PFSK-1 (cell line): ENCODE measurements around the gene TAGLN2.

ENCODE experiments used
- FOXP2 ChIP-seq: optimal IDR thresholded peaks from 2 replicates; pipeline ENCODE3; 2011; ENCODE audit warnings: borderline replicate concordance, control low read depth, inconsistent platforms; ENCODE audit not compliant: insufficient read depth; ENCODE audit errors: extremely low read length, extremely low read depth
- POLR2AphosphoS5 ChIP-seq: IDR thresholded peaks from 2 replicates; pipeline ENCODE4 v1.6.1; 2012; ENCODE audit warnings: low read depth, mild to moderate bottlenecking, control low read depth, low read length, moderate library complexity
- REST ChIP-seq, 2 experiments: IDR thresholded peaks; 2 replicates each; pipeline versions ENCODE4 v1.6.1 to v1.8.0; 2011 to 2012; ENCODE audit warnings: low read depth in 2 of 2, low read length in 2 of 2, control low read depth in 1 of 2, inconsistent platforms in 1 of 2, mild to moderate bottlenecking in 1 of 2, moderate library complexity in 1 of 2; ENCODE audit not compliant: insufficient read depth in 1 of 2
- SIN3A ChIP-seq: IDR thresholded peaks from 2 replicates; pipeline ENCODE4 v1.6.1; 2012; ENCODE audit warnings: mild to moderate bottlenecking, low read length, moderate library complexity, borderline replicate concordance; ENCODE audit not compliant: insufficient read depth
- TAF1 ChIP-seq: IDR thresholded peaks from 2 replicates; pipeline ENCODE4 v1.6.1; 2012; ENCODE audit warnings: low read length, control low read depth, borderline replicate concordance; ENCODE audit not compliant: insufficient read depth

Gene TAGLN2

GRCh38 chr1:159879136-159879535, 46.2 kb downstream of the TAGLN2 start:
- TF ChIP-seq REST (IDR thresholded peaks at IDR 0.05; ENCODE audit: insufficient read depth in 1 of 2, low read depth in 2 of 2, low read length in 2 of 2) (no peak), TAF1 (no peak), SIN3A (no peak), POLR2AphosphoS5 (no peak), FOXP2 (no peak)

DNA sequence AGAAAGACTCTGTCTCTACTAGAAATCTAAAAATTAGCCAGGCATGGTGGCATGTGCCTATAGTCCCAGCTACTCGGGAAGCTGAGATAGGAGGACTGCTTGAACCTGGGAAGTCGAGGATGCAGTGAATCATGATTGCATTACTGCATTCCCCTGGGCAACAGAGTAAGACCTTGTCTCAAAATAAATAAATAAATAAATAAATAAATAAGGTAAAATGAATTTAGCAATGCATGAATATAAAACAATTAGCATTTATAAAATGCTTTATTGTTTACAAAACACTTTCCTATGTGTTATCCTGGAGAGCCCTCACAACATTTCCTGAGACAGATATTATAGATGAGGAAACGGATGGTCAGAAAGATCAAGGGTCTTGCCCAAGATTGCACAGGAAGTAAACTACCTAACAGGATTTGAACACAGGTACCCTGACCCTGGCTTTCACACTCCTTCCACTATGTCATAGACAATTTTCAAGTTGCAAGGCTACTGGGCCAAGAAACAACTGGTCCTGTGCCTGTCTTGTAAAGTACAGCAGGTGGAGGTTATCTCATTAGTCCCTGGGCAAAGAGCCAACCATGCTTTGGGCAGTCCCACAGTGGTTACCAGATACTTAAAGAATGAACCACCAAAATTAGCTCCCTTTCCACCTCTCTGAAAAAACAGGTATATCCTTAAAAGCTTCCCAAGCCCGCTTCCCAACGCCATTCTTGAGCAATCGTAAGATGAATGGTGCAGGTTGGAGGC, 47.4 kb downstream of the TAGLN2 start:
- TF ChIP-seq REST (IDR thresholded peaks at IDR 0.05; ENCODE audit: insufficient read depth in 1 of 2, low read depth in 2 of 2, low read length in 2 of 2): no peak
- no peak for TF ChIP-seq POLR2AphosphoS5
- no peak for TF ChIP-seq SIN3A

DNA sequence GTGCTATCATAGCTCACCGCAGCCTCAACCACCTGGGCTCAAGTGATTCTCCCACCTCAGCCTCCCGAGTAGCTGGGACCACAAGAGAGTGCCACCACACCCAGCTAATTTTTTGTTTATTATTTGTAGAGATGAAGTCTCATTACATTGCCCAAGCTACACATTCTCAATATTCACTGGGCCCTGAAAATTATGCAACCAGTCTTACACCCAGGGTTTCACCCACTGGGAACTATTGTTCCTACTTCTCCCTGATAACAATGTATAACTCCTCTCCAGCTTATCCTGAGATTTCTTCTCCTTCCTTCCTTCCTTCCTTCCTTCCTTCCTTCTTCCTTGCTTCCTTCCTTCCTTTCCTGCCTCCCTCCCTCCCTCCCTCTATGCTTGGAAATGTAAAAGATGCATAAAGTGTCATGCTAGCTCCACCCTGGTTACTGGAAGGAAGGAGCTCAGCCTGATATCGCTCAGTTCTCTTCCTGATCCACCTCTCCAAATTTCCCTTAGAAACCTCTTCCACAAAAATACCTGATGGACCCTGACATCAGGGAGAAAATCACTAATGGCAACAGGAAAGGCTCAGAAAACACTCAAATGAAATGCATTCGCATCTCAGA, 51.7 kb downstream of the TAGLN2 start:
- no peak for TF ChIP-seq REST (IDR thresholded peaks at IDR 0.05; ENCODE audit: insufficient read depth in 1 of 2, low read depth in 2 of 2, low read length in 2 of 2)
- no peak for TF ChIP-seq SIN3A
- no peak for TF ChIP-seq TAF1
- TF ChIP-seq POLR2AphosphoS5: no peak
- TF ChIP-seq FOXP2: no peak

DNA sequence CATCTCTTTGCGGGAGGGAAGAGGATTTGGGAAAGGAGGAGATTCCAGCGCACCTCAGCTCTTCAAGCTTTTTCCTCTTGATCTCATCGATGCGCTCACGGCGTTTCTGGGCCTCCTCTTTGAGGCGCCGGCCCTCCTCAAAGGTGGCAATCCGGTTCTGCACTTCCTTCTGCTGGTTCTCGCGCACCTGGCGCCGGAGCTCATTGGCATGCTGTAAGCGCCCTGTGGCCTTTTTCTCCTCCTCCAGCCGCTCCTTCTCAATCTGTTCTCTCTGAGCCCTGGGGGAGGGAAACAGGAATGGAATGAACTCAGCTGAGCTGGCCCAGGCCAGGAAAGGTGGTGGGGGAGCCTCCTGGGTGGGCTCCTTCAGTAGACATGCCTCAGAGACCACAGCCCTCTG, 52.4 kb downstream of the TAGLN2 start:
- TF ChIP-seq SIN3A: no peak
- TF ChIP-seq FOXP2: no peak
- no peak for TF ChIP-seq REST (IDR thresholded peaks at IDR 0.05; ENCODE audit: insufficient read depth in 1 of 2, low read depth in 2 of 2, low read length in 2 of 2)
- no peak for TF ChIP-seq TAF1
- no peak for TF ChIP-seq POLR2AphosphoS5
